GM20431 (cell line): Measurements from ENCODE around the gene CEP128.

ENCODE experiments used
- in situ Hi-C: fragments of 300-500 bp; cut with MseI, MboI; formaldehyde crosslinking; loops from one replicate; pipeline ENCODE4 v1.15.0; 2020; ENCODE audit warnings: low sequenced_read_pairs; ENCODE audit not compliant: unreplicated experiment

The CEP128 gene

GRCh38 chr14:80455031-80455430, 486.5 kb downstream of the CEP128 start:
- in situ Hi-C loops = no loop called here

GRCh38 chr14:80448267-80448666, 493.3 kb downstream of the CEP128 start:
- in situ Hi-C loops = no loop called here

- in situ Hi-C loops = no loop called here
Measured at GRCh38 chr14:80447392-80447791, 494.1 kb downstream of the CEP128 start.
